HepG2 (cell line): ENCODE data around the gene PRR15L. TPM values are rescaled to one million over a fixed set of nuclear protein-coding genes. Genes with fewer than 3 reads are reported as not detected.

ENCODE experiments used
- ATAC-seq: fragments of 200-7000 bp; cut with Tn5 transposase; 3 replicates; pipeline ENCODE4 v1.9.1; 2020; ENCODE audit warnings: mild to moderate bottlenecking, moderate library complexity
- BruUV-seq: library from RNA; stranded (reverse); fragments of 400-500 nt; replicated peaks from 2 replicates; lab custom pipeline; 2021; lab: Mats Ljungman, UMichigan
- CTCF ChIA-PET: fragments of 300-600 bp; formaldehyde crosslinking; extraction: SDS; loops from one replicate; lab custom pipeline; 2021; ENCODE audit warnings: low total read pairs, inconsistent platforms, low intra/inter-chr PET ratio; lab: Yijun Ruan, JAX
- POLR2A ChIA-PET: fragments of 350-600 bp; sonication (Branson Sonifier 250); formaldehyde crosslinking; loops from one replicate; lab custom pipeline; 2020; ENCODE audit warnings: antibody characterized with exemption, inconsistent platforms; lab: Yijun Ruan, JAX
- DNase-seq: peaks from one replicate; pipeline ENCODE4 v3.0.0-alpha.2; 2015; ENCODE audit warnings: low spot score
- FAIRE-seq: peaks from 3 replicates; lab custom pipeline; 2011; peaks lifted over from hg19 to GRCh38; lab: Jason Lieb, UNC
- H2AFZ ChIP-seq: one replicate; pipeline ENCODE4 v1.6.1; 2011; ENCODE audit warnings: low read length, inconsistent platforms
- H3K27ac ChIP-seq: fragments of 300-600 bp; 3 replicates; pipeline ENCODE4 v1.8.0; 2011; ENCODE audit warnings: mixed run types, mild to moderate bottlenecking, mixed read lengths, low read length, inconsistent platforms; ENCODE audit not compliant: insufficient read depth; ENCODE audit errors: extremely low read length
- H3K27me3 ChIP-seq, 2 experiments: fragments of 200-600 bp in 1 of 2; 2 replicates in 1 of 2; 3 replicates in 1 of 2; pipeline versions ENCODE4 v1.6.0 to v1.8.0; 2011; ENCODE audit warnings: low read length in 2 of 2, mild to moderate bottlenecking in 2 of 2, moderate library complexity in 2 of 2, inconsistent platforms in 1 of 2; ENCODE audit not compliant: insufficient read depth in 2 of 2, control insufficient read depth in 1 of 2
- H3K36me3 ChIP-seq, 2 experiments: fragments of 200-600 bp in 1 of 2; replicated peaks in 1 of 2; 2 replicates in 1 of 2; 3 replicates in 1 of 2; pipeline versions ENCODE4 v1.5.1 to v1.8.0; 2011; ENCODE audit warnings: low read length in 2 of 2, inconsistent platforms in 1 of 2; ENCODE audit not compliant: insufficient read depth in 2 of 2, control insufficient read depth in 1 of 2
- H3K4me1 ChIP-seq: 2 replicates; pipeline ENCODE4 v1.5.1; 2012; ENCODE audit warnings: low read length, inconsistent platforms; ENCODE audit not compliant: insufficient read depth
- H3K4me2 ChIP-seq: 2 replicates; pipeline ENCODE4 v1.6.0; 2011; ENCODE audit warnings: low read depth, low read length, inconsistent platforms
- H3K4me3 ChIP-seq, 3 experiments: fragments of 200-600 bp in 1 of 3; sonication (generic), shearing (Covaris generic) in 1 of 3; replicated peaks in 1 of 3; 2 replicates each; pipeline ENCODE4 v1.5.1; 2011 to 2016; ENCODE audit warnings: low read length in 3 of 3, inconsistent platforms in 2 of 3, low read depth in 2 of 3, mild to moderate bottlenecking in 2 of 3, control low read depth in 1 of 3, mixed read lengths in 1 of 3; ENCODE audit not compliant: insufficient read depth in 1 of 3
- H3K79me2 ChIP-seq: one replicate; pipeline ENCODE4 v1.6.1; 2011; ENCODE audit warnings: low read length, inconsistent platforms; ENCODE audit not compliant: insufficient read depth
- H3K9ac ChIP-seq: 2 replicates; pipeline ENCODE4 v1.6.0; 2011; ENCODE audit warnings: mild to moderate bottlenecking, low read depth, low read length, inconsistent platforms; ENCODE audit not compliant: insufficient read depth
- H3K9me3 ChIP-seq: 2 replicates; pipeline ENCODE4 v1.5.1; 2012; ENCODE audit warnings: mild to moderate bottlenecking, low read length
- H4K20me1 ChIP-seq: 2 replicates; pipeline ENCODE4 v1.6.0; 2011; ENCODE audit warnings: inconsistent platforms, mild to moderate bottlenecking, low read length, moderate library complexity; ENCODE audit not compliant: insufficient read depth
- DMAP1 ChIP-seq: IDR thresholded peaks from 2 replicates; pipeline ENCODE4 v1.6.1; 2016
- ELF3 ChIP-seq: IDR thresholded peaks from 2 replicates; pipeline ENCODE4 v1.6.1; 2016; ENCODE audit warnings: missing genetic modification reagents, missing compliant biosample characterization
- HCFC1 ChIP-seq: fragments of 150-350 bp; IDR thresholded peaks from 2 replicates; pipeline ENCODE4 v1.6.1; 2014; ENCODE audit warnings: low read depth, low read length
- HIVEP1 ChIP-seq: sonication (generic); formaldehyde crosslinking; IDR thresholded peaks from 2 replicates; pipeline ENCODE4 v1.4.0; 2020; ENCODE audit warnings: mild to moderate bottlenecking, missing genetic modification reagents
- HNF4A ChIP-seq: sonication (generic); formaldehyde crosslinking; IDR thresholded peaks from 2 replicates; pipeline ENCODE4 v1.4.0; 2020; ENCODE audit warnings: missing genetic modification reagents
- MAFG ChIP-seq: sonication (generic); formaldehyde crosslinking; IDR thresholded peaks from 2 replicates; pipeline ENCODE4 v1.5.1; 2020; ENCODE audit warnings: mild to moderate bottlenecking, missing genetic modification reagents
- NBN ChIP-seq: fragments of 450-650 bp; conservative IDR thresholded peaks from 2 replicates; pipeline ENCODE4 v1.6.1; 2017
- POLR2G ChIP-seq: fragments of 200-400 bp; formaldehyde crosslinking; IDR thresholded peaks from 2 replicates; pipeline ENCODE4 v1.6.1; 2018; ENCODE audit warnings: mild to moderate bottlenecking, low read depth, low read length, moderate library complexity
- SOX5 ChIP-seq: IDR thresholded peaks from 2 replicates; pipeline ENCODE4 v1.6.1; 2016; ENCODE audit warnings: borderline replicate concordance
- TGIF2 ChIP-seq: IDR thresholded peaks from 2 replicates; pipeline ENCODE4 v1.6.1; 2016; ENCODE audit warnings: control low read depth, missing compliant biosample characterization
- ZMYM3 ChIP-seq: sonication (generic); formaldehyde crosslinking; IDR thresholded peaks from 2 replicates; pipeline ENCODE4 v1.5.1; 2020; ENCODE audit warnings: mild to moderate bottlenecking, missing genetic modification reagents
- ZNF569 ChIP-seq: sonication (generic); formaldehyde crosslinking; IDR thresholded peaks from 2 replicates; pipeline ENCODE4 v1.5.0; 2020; ENCODE audit warnings: mild to moderate bottlenecking, missing genetic modification reagents, moderate library complexity, borderline replicate concordance
- ZNF629 ChIP-seq: sonication (generic); formaldehyde crosslinking; conservative IDR thresholded peaks from 2 replicates; pipeline ENCODE4 v1.5.0; 2020; ENCODE audit warnings: missing genetic modification reagents
- ZNF776 ChIP-seq: sonication (generic); formaldehyde crosslinking; IDR thresholded peaks from 2 replicates; pipeline ENCODE4 v1.4.0; 2020; ENCODE audit warnings: mild to moderate bottlenecking, missing genetic modification reagents
- ZNF83 ChIP-seq: sonication (generic); formaldehyde crosslinking; IDR thresholded peaks from 2 replicates; pipeline ENCODE4 v1.4.0; 2020; ENCODE audit warnings: missing genetic modification reagents, mild to moderate bottlenecking, borderline replicate concordance
- WGBS: methylation state at CpG from one replicate; pipeline ENCODE4 v1.1.6; 2017; ENCODE audit warnings: low lambda C conversion rate; 5-methylcytosine and 5-hydroxymethylcytosine counted together
- in situ Hi-C: cut with HindIII; loops from 2 replicates; pipeline ENCODE4 v1.10.0; 2017; ENCODE audit warnings: low pct_unique_long_range_greater_than_20kb; ENCODE audit not compliant: extremely low pct_ligation_motif_present
- intact Hi-C: fragments of 100-400 bp; cut with micrococcal nuclease; formaldehyde crosslinking; loops from one replicate; pipeline ENCODE4 v1.10.0; 2022; ENCODE audit not compliant: unreplicated experiment
- polyA plus RNA-seq, 8 experiments: library from polyadenylated mRNA; depleted of rRNA in 3 of 8; stranded (reverse) in 7 of 8; unstranded in 1 of 8; fragments of >200 nt; fragmentation: Illumina TruSeq in 4 of 8; extraction: Trizol in 4 of 8; gene quantifications; 2 replicates each; pipeline versions ENCODE4 v1.2.1 to v1.2.3, GENCODE V29; 2011 to 2016; ENCODE audit warnings: low read depth in 4 of 8, missing spikeins in 1 of 8, mixed read lengths in 1 of 8; ENCODE audit not compliant: insufficient read depth in 1 of 8
- total RNA-seq, 5 experiments: library from RNA; depleted of rRNA; stranded (reverse); fragments of >200 nt; fragmentation: Illumina TruSeq; extraction: Trizol; gene quantifications; 2 replicates each; pipeline ENCODE4 v1.2.3, GENCODE V29; 2016; ENCODE audit warnings: low read depth in 1 of 5
- TF ChIP-seq, protein P1 (sequence below): sonication (generic); formaldehyde crosslinking; conservative IDR thresholded peaks from 2 replicates; pipeline ENCODE4 v1.8.0; 2022; ENCODE audit warnings: low read depth, missing genetic modification reagents
- TF ChIP-seq, protein P2 (sequence below): sonication (generic); formaldehyde crosslinking; IDR thresholded peaks from 2 replicates; pipeline ENCODE4 v1.9.0; 2021; ENCODE audit warnings: missing genetic modification reagents, mild to moderate bottlenecking, borderline replicate concordance

The PRR15L gene
- total and polyA plus RNA-seq, 2 of the 13 experiments (the other 11 are each of a cell fraction or from before 2014, with no cell fraction given): 0.44 to 2.0 TPM

DNA sequence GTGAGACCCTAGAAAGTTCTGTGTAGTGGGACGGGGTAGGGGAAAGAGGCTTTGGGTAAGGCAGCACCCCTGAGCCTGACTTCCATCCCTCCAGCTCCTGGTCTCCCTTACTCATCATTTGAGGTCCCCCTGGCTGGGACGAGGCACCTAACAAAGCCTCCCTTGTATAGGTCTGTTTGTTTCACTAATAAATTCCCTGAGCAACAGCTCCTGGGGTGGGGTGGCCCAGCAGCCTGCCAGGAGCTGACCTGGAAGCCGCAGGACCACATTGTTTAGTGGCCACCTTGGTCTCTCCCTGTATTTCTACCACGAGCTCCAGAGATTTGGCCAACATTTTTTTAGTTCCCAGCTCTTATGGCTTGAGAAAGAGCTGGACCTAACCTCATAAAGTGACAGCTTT lies 7.2 kb downstream of the PRR15L start:
- Histone ChIP-seq H4K20me1 (no peaks in the 10 kb centered on the region), H3K4me3 (no peak overlapping the region), H3K36me3 (peaks cover 2 to 21% of the 10 kb centered on the region in 2 experiments), H3K27ac (no peak overlapping the region), H3K9me3 (no peaks in the 10 kb centered on the region), H3K27me3 (no peaks in the 10 kb centered on the region), H3K4me2 (peak overlapping the region; percentile 76; the same call in 1 of the 2 replicates)
- intact Hi-C loops (no loop called here), in situ Hi-C loops (no loop called here)
- ChIA-PET POLR2A (interaction anchor here (3.4 to 15.1 kb wide), 4 partner anchors 9 to 55 kb away, joined by 17 to 267 read pairs (median 38); partner anchors contain the start of genes CDK5RAP3, PNPO and SP2), CTCF (interaction anchor here (1.7 to 3.5 kb wide), 6 partner anchors 17 to 75 kb away, joined by 4 to 54 read pairs (median 10); partner anchors contain the start of gene CDK5RAP3)
- DNase-seq: peak; percentile 36
- 0 out of 2 replicates have a peak, but pooled peaks have one; percentile 6 for TF ChIP-seq POLR2G
- TF ChIP-seq, protein P1, sequence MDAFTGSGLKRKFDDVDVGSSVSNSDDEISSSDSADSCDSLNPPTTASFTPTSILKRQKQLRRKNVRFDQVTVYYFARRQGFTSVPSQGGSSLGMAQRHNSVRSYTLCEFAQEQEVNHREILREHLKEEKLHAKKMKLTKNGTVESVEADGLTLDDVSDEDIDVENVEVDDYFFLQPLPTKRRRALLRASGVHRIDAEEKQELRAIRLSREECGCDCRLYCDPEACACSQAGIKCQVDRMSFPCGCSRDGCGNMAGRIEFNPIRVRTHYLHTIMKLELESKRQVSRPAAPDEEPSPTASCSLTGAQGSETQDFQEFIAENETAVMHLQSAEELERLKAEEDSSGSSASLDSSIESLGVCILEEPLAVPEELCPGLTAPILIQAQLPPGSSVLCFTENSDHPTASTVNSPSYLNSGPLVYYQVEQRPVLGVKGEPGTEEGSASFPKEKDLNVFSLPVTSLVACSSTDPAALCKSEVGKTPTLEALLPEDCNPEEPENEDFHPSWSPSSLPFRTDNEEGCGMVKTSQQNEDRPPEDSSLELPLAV: no peak
- TF ChIP-seq, all 625 proteins: peak for 1
- Histone ChIP-seq H3K9ac (no peak overlapping the region), H3K4me1 (peaks cover 83% of the 10 kb centered on the region), H3K79me2 (no peaks in the 10 kb centered on the region), H2AFZ (no peak overlapping the region)
- no peak for ATAC-seq
- FAIRE-seq: no peak
- BruUV-seq: no TSS peak
- 86% methylated on average over 4 of the region's 4 CpGs for WGBS

DNA sequence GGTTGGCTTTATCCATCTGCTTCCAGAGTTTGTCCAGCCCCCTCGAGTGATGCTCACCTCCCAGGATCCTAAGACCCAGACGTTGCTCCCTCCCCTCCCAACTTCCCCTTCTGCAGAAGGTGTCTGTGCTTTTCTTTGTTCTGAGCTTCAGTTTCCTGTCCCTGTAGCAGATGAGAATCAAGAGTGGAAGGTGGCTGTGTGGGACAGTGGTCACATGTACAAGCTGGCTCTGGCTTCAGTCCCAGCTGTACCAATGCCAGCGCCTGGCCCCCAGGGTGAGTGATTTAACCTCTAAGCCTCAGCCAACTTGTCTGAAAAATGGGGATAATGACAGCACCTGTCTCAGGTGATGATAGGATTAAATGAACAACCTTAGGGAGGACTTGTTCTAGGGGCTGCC lies 7.7 kb downstream of the PRR15L start:
- no peak overlapping the region for H2AFZ ChIP-seq
- ATAC-seq (no peak), DNase-seq (no peak), FAIRE-seq (no peak)
- no peaks in the 10 kb centered on the region for H4K20me1 ChIP-seq
- peaks cover 84% of the 10 kb centered on the region for H3K4me1 ChIP-seq
- peak overlapping the region; percentile 76 for H3K4me2 ChIP-seq
- H3K9ac ChIP-seq: peak overlapping the region; percentile 39; the same call in 1 of the 2 replicates
- WGBS: 91% methylated on average over 3 of the region's 3 CpGs
- no TSS peak for BruUV-seq
- POLR2A ChIA-PET: interaction anchor here (0.9 to 15.1 kb wide), 7 partner anchors 7 to 98 kb away, joined by 3 to 267 read pairs (median 19); partner anchors contain the start of genes CDK5RAP3, NFE2L1, PNPO and PRR15L
- H3K27me3 ChIP-seq: no peaks in the 10 kb centered on the region
- intact Hi-C loops: loop anchor here (1.0 to 2.0 kb wide), 4 partner anchors 20 to 107 kb away; no protein-coding TSS in a partner anchor
- no peaks in the 10 kb centered on the region for H3K79me2 ChIP-seq
- CTCF ChIA-PET: interaction anchor here (1.5 to 3.5 kb wide), 7 partner anchors 18 to 75 kb away, joined by 4 to 54 read pairs (median 12); partner anchors contain the start of gene CDK5RAP3
- H3K9me3 ChIP-seq: no peaks in the 10 kb centered on the region
- in situ Hi-C loops: no loop called here
- H3K27ac ChIP-seq: peak overlapping the region; percentile 76
- H3K4me3 ChIP-seq: peak overlapping the region in 1 of 3 experiments; percentile 43; a peak in 1 of 6 replicates
- peaks cover 2 to 26% of the 10 kb centered on the region in 2 experiments for H3K36me3 ChIP-seq
- no peak for TF ChIP-seq ZNF569 (CRISPR knock-in tag)
- no peak for TF ChIP-seq HCFC1
- TF ChIP-seq HIVEP1 (CRISPR knock-in tag): no peak; the same call in 1 of the 2 replicates
- TF ChIP-seq ZNF83 (CRISPR knock-in tag): no peak
- TF ChIP-seq ELF3: 0 out of 2 replicates have a peak, but pooled peaks have one; percentile 16
- no peak for TF ChIP-seq MAFG (CRISPR knock-in tag)
- peak; percentile 74 for TF ChIP-seq ZNF629
- TF ChIP-seq, protein P2, sequence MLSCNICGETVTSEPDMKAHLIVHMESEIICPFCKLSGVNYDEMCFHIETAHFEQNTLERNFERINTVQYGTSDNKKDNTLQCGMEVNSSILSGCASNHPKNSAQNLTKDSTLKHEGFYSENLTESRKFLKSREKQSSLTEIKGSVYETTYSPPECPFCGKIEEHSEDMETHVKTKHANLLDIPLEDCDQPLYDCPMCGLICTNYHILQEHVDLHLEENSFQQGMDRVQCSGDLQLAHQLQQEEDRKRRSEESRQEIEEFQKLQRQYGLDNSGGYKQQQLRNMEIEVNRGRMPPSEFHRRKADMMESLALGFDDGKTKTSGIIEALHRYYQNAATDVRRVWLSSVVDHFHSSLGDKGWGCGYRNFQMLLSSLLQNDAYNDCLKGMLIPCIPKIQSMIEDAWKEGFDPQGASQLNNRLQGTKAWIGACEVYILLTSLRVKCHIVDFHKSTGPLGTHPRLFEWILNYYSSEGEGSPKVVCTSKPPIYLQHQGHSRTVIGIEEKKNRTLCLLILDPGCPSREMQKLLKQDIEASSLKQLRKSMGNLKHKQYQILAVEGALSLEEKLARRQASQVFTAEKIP (CRISPR knock-in tag): no peak
- TF ChIP-seq ZMYM3: 0 out of 2 replicates have a peak, but pooled peaks have one; percentile 18
- no peak for TF ChIP-seq TGIF2 (CRISPR knock-in tag)
- TF ChIP-seq HNF4A (CRISPR knock-in tag): no peak
- no peak for TF ChIP-seq SOX5 (CRISPR knock-in tag)
- no peak for TF ChIP-seq DMAP1 (CRISPR knock-in tag)
- no peak for TF ChIP-seq ZNF776
- TF ChIP-seq NBN: no peak
